HG03103 (cell line): ENCODE data around the gene EXOC2.
"Not testable (repeated sequence)": the region's sequence is repeated elsewhere in the genome, so short reads cannot be mapped to it uniquely, and the experiment has no call there.

ENCODE experiments used
- ATAC-seq: cut with Tn5 transposase; IDR thresholded peaks from one replicate; pipeline ENCODE4 v1.9.1; 2021; ENCODE audit warnings: low read depth; ENCODE audit not compliant: unreplicated experiment

The EXOC2 gene

GRCh38 chr6:683742-684440 lies 9.0 kb downstream of the EXOC2 start:
- no peak for ATAC-seq

DNA sequence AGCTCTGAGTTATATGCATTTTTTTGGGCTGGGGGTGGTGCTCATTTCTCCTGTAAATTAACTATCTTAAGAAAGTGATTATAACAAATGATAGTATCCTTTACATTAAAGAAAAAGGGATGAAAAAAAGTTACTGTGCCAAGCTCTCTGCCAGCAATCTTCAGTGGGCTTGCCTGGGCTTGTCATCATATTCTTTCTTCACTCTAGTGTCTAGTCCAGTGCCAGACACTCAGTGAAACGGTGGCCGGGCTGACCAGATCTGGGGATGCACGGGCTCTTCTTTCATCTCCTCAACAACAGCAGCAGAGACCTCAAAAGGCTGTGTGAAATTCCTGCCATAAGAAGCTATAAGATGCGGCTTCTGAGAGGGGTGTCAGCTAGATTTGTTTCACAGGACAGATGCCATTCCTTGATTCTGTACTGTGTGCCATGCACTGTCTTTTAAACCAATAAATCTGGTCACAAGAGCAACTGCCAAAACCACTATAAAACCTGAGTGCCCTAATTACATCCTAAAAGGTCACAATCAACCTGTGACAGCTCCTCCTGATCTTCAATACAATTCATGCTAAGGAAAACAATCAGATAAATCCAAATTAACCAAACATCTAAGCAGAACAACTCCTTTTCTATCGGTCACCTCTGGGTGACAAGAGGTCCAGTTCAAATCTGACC lies 12.1 kb downstream of the EXOC2 start:
- no peak for ATAC-seq

DNA sequence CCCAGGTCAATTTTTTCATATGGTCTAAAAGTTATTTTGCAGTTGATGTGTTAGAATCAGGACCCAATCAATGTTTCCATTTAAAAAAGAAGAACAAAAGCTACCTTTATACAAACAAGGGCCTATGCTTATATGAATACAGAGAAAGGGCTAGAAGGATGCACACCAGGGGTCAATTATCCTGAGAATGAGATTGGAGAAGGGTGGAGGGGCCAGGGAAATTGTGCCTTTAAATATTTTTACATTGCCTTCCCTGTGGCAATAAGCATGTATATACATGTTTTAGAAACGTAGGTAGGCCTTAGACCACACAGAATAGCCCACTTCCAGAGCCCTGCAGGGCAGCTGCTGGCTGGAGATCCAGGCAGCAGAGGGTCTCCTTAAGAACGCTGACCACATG lies 12.7 kb downstream of the EXOC2 start:
- no peak for ATAC-seq

DNA sequence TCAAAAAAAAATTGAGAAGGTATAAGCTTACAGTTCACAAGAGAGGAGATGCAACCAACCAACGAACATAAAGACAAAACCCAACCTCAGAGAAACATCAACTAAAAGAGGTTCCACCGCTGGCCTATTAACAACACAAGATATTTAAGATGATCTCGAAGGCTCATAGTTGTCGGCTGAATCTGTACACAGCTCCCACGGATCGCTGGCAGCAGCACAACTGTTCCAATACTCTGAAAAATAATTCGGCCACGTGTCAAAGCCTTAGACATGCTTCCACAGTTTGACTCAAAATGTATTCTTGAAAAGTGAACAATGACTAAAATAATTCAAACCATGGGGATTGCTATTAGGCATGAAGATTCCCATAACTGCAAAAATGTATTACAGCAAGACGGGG lies 13.7 kb downstream of the EXOC2 start:
- ATAC-seq: no peak

- no peak for ATAC-seq
These were observed 14.4 kb downstream of the EXOC2 start for GRCh38 chr6:678520-678919.

- ATAC-seq: no peak
These were observed 15.0 kb downstream of the EXOC2 start for GRCh38 chr6:677919-678318.

DNA sequence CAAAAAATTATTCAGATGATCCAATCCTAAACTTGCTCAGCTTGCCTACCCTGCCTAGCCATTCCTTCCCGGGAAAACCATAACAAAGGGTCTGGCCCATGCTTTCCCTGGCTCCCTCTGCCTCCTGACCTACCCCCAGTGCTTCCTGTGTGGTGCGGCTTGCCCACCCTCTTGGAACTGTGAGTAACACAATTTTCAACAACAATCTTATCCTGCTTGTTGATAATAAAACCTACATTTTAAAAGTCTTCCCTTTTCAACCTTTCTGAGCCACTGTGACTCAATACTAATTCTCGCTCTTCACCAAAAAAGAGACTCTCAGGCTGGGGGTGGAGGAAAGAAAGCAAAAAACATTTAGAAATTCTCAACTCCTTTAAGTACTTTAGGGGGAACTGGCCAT lies 18.0 kb downstream of the EXOC2 start:
- no peak for ATAC-seq

DNA sequence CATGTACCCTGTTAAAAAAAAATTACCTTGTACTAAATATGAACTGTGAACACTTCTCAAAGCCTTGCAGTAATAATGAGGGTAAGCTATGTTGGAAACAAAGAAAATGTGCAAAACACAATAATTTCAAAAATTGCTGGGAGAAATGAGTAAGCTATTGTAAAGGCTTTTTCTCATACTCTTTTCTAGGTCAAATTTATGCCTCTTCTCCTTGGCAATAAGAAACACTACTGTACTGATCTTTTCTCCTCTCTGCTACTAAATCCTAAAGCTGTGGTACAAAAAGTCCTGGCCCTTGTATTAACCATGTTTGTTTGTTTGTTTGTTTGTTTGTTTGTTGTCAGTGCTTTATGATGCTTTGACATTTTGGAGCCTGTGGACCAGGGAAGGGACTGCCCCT lies 18.5 kb downstream of the EXOC2 start:
- no peak for ATAC-seq

DNA sequence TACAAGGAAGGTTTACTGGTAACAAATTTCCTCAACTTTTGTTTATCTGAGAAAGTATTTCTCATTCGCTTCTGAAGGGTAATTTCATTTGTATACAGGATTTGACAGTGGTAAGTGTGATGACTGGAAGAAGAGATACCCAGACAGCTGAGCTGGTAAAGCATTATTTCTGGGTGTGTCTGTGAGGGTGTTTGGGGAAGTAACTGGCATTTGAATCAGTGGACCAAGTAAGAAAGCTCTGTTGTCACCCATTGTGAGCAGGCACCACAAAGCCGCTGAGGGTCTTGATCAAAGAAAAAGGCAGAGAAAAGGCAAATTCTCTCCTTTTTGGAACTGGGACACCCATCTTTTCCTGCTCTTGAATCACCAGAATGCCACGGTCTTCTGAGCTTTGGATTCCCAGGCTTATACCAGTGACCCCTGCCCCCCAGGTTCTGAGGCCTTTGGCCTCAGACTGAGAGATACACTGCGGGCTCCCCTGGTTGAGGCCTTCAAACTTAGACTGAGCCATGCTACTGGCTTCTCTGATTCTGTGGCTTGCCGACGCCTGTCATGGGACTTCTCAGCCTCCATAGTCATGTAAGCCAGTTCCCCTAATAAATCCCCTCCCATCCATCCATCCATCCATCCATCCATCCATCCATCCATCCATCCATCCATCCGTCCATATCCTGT lies 25.5 kb downstream of the EXOC2 start:
- ATAC-seq: no peak

GRCh38 chr6:665403-666267 lies 27.3 kb downstream of the EXOC2 start:
- no peak for ATAC-seq

GRCh38 chr6:663788-664187 lies 29.2 kb downstream of the EXOC2 start:
- ATAC-seq: not testable (repeated sequence)

DNA sequence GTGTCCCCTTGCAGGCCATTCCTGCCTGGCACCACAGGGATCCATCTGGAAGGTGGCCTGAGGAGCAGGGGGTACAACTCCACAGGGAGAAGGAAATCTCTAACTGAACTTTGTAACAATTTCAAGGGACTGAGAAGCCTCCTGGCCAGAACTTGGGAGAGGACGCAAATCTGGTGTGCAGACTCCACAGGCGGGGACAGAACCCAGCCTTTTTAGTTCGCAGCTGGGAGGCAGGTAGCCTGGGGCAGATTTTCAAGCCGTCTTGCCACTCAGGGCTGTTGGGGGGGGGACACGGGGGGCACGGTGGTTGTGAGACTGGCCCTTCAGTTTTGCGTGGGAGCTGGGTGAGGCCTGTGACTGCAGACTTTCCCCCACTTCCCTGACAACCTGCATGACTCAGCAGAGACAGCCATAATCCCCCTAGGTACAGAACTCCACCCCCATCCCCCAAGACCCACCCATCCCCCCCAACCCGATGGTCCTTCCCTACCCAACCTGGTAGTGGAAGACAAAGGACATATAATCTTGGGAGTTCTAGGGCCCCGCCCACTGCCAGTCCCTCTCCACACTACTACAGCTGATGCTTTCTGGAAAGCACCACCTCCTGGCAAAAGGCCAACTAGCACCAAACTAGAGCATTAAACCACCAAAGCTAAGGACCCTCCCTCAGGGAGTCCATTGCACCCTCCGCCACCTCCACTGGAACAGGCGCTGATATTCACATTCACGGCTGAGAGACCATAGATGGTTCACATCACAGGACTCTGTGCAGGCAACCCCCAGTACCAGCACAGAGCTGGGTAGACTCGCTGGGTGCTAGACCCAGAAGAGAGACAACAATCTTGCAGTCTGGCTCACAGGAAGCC lies 33.0 kb downstream of the EXOC2 start:
- ATAC-seq: no peak

- no peak for ATAC-seq
These were observed 34.7 kb downstream of the EXOC2 start for GRCh38 chr6:658244-658643.

DNA sequence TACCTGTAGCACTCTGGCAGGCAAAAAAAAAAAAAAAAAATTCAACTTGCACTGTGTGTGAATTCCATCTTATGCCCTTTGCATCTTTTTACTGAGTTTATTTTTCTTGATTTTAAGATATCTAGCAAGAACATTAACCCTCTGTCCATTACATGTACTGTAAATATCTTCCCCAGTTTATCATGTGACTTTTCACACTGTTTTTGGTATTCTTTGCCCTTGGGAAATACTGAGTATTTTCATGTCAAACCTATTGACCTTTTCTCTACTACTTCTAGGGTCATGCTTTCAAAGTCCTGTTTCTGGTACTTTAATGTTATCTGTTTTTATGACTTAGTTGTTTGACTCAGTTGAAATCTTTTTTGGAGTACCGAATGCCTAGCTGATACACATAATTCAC lies 35.2 kb downstream of the EXOC2 start:
- ATAC-seq: no peak

- ATAC-seq: no peak
These were observed 36.3 kb downstream of the EXOC2 start, which contains the start of gene HUS1B for GRCh38 chr6:656460-657252. Gene HUS1B, minus strand, starts transcription at chr6:657100. Its CDS starts 156 bp downstream, at chr6:656944.

GRCh38 chr6:654136-654535 lies 38.8 kb downstream of the EXOC2 start:
- no peak for ATAC-seq

DNA sequence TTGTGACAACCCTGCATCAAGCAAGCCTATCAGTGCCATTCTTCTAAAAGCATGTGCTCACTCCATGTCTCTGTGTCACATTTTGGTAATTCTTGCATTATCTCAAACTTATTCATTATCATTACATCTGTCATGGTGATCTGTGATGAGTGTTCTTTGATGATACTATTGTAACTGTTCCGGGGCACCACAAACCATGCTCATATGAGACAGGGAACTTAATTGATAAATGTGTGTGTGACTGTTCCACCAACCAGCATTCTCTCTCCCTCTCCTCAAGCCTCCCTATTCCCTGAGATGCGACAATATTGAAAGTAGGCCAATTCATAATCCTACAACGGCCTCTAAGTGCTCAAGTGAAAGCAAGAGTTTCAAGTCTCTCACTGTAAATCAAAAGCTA lies 40.1 kb downstream of the EXOC2 start:
- no peak for ATAC-seq

- ATAC-seq: no peak
These were observed 42.8 kb downstream of the EXOC2 start for GRCh38 chr6:650098-650497.

- ATAC-seq: no peak
These were observed 50.1 kb downstream of the EXOC2 start for GRCh38 chr6:642805-643204.
